GM21619 (cell line): ENCODE data around the gene VWA5A.
"Not testable (repeated sequence)": the region's sequence is repeated elsewhere in the genome, so short reads cannot be mapped to it uniquely, and the experiment has no call there.

ENCODE experiments used
- ATAC-seq: cut with Tn5 transposase; IDR thresholded peaks from one replicate; pipeline ENCODE4 v1.9.1; 2021; ENCODE audit not compliant: unreplicated experiment

VWA5A gene

GRCh38 chr11:124093330-124093729, 21.9 kb upstream of the VWA5A start:
- no peak for ATAC-seq

- ATAC-seq: no peak
These were observed 20.5 kb upstream of the VWA5A start for GRCh38 chr11:124094731-124095130.

- no peak for ATAC-seq
These were observed 18.9 kb upstream of the VWA5A start for GRCh38 chr11:124096364-124096763.

GRCh38 chr11:124098141-124098540, 17.1 kb upstream of the VWA5A start:
- ATAC-seq: no peak

- ATAC-seq: no peak
These were observed 13.5 kb upstream of the VWA5A start for GRCh38 chr11:124101737-124102136.

GRCh38 chr11:124108156-124108555, 7.1 kb upstream of the VWA5A start:
- ATAC-seq: peak; percentile 71

- no peak for ATAC-seq
These were observed 5.9 kb upstream of the VWA5A start for GRCh38 chr11:124109377-124109776.

GRCh38 chr11:124110201-124110600, 5.0 kb upstream of the VWA5A start:
- ATAC-seq: no peak

GRCh38 chr11:124113890-124114289, 1.4 kb upstream of the VWA5A start:
- ATAC-seq: no peak

GRCh38 chr11:124115782-124116616, 749 bp downstream of the VWA5A start:
- ATAC-seq: peak; percentile 33

- no peak for ATAC-seq
These were observed 3.9 kb downstream of the VWA5A start for GRCh38 chr11:124119103-124119502.

- ATAC-seq: no peak
These were observed 5.6 kb downstream of the VWA5A start for GRCh38 chr11:124120891-124121290.

GRCh38 chr11:124122123-124122522, 6.9 kb downstream of the VWA5A start:
- no peak for ATAC-seq

- ATAC-seq: no peak
These were observed 8.4 kb downstream of the VWA5A start for GRCh38 chr11:124123622-124124021.

GRCh38 chr11:124127134-124127533, 11.9 kb downstream of the VWA5A start:
- not testable (repeated sequence) for ATAC-seq

GRCh38 chr11:124143034-124143433, 27.8 kb downstream of the VWA5A start:
- no peak for ATAC-seq

- no peak for ATAC-seq
These were observed 32.7 kb downstream of the VWA5A start for GRCh38 chr11:124147951-124148350.

- ATAC-seq: no peak
These were observed 35.4 kb downstream of the VWA5A start for GRCh38 chr11:124150684-124151083.

- no peak for ATAC-seq
These were observed 37.6 kb downstream of the VWA5A start for GRCh38 chr11:124152770-124153407.

GRCh38 chr11:124153821-124154220, 38.6 kb downstream of the VWA5A start:
- ATAC-seq: no peak

- no peak for ATAC-seq
These were observed 44.2 kb downstream of the VWA5A start for GRCh38 chr11:124159481-124159880.

GRCh38 chr11:124160986-124161385, 45.7 kb downstream of the VWA5A start:
- no peak for ATAC-seq
